HG02981 (cell line): ENCODE measurements around the gene SUFU.
"Not testable (repeated sequence)": the region's sequence is repeated elsewhere in the genome, so short reads cannot be mapped to it uniquely, and the experiment has no call there.

Experiments
- ATAC-seq: cut with Tn5 transposase; IDR thresholded peaks from one replicate; pipeline ENCODE4 v1.9.1; 2021; ENCODE audit warnings: mild to moderate bottlenecking, moderate library complexity; ENCODE audit not compliant: unreplicated experiment

The SUFU gene

GRCh38 chr10:102511583-102512274, 8.0 kb downstream of the SUFU start:
- ATAC-seq, result peak; percentile 65

- ATAC-seq, result no peak
These were observed 10.9 kb downstream of the SUFU start for GRCh38 chr10:102514487-102515311.

GRCh38 chr10:102515724-102516123, 12.0 kb downstream of the SUFU start:
- ATAC-seq, result no peak

GRCh38 chr10:102517553-102517952, 13.8 kb downstream of the SUFU start:
- no peak for ATAC-seq

DNA sequence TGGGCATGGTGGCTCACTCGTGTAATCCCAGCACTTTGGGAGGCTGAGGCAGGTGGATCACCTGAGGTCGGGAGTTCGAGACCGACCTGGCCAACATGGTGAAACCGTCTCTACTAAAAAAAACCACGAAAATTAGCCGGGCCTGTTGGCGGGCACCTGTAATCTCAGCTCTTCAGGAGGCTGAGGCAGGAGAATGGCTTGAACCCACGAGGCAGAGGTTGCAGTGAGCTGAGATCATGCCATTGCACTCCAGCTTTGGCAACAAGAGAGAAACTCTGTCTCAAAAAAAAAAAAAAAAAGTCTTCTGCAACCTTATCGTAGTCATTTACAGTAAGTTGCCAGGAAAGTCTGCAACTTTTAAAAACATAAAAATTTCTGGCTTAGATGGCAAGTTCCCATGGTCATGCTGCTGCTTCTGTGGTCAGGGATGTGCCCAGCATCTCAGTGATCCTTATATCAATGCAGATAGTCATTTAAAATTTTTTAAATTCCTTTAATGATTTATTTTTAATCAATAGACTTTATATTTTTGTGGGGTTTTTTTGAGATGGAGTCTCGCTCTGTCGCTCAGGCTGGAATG, 15.6 kb downstream of the SUFU start:
- ATAC-seq, result no peak

DNA sequence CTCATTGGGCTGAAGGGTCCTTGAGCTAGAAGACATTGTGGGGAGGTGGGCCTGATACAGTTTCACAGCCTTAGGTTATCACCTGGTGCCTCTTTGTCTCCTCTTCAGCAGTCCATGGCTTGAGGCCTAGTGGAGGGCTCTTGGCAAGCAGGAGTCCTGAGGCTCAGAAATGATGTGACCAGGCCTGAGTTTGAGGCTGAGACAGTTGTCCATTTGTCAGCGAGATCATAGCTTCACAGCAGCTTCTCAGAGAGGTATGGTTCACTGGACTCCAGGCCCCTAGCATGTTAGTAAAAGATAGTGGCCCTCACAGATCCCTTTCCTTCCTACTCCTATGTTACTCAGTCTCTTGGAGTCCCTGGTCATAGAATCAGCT, 19.1 kb downstream of the SUFU start:
- no peak for ATAC-seq

GRCh38 chr10:102523250-102524029, 19.7 kb downstream of the SUFU start:
- ATAC-seq, result no peak

DNA sequence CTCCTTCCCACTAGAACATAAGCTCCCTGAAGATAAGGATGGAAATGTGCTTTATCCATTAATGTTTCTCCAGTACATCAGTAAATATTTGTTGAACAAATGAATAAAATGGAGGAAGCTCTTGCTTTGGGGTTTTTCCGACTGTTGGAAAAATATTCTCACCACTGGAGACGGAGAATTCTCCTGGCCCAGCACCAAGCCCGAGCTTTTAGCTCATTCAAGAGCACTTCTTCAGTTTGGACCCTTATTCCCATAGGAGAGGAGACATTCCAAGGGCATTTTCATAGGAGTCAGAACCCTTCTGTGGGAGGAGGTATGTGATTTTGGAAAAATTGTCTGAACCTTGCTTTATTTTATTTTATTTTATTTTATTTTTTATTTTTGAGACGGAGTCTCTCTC, 21.0 kb downstream of the SUFU start:
- no peak for ATAC-seq

DNA sequence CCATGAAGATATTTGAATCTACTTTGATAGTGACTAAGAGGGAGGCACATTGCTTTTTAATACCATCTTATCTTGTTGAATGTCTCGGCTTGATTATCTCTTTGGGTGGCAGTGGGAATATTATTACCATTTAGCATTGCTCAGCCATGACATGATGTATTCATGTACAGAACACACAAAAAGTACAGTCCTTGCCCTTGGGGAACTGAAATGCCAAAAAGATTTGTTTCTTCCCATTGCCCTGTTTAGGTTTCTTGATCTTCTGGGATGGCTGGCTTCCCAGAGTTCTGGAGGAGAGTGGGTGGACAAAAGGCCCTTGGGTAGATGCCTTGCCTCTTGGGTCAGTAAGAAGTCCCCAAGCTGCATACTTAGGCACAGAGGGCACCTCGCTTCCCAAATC, 23.8 kb downstream of the SUFU start:
- no peak for ATAC-seq

DNA sequence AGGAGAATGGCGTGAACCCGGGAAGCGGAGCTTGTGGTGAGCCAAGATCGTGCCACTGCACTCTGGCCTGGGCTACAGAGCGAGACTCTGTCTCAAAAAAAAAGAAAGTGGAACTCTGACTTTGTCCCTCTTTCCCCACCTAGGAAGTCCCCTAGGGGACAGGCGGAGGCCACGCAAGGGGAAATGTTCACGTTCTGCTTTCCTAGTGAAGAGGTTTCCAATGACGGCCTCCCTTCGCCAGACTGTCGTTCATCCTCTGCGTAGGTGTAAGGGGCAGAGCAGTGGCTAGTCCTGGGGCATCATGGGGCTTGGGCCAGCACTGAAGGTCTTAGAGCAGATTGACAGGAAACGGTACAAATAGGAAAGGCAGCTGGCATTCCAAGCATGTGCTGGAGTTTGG, 30.6 kb downstream of the SUFU start:
- no peak for ATAC-seq

GRCh38 chr10:102534966-102535365, 31.2 kb downstream of the SUFU start:
- ATAC-seq, result not testable (repeated sequence)

DNA sequence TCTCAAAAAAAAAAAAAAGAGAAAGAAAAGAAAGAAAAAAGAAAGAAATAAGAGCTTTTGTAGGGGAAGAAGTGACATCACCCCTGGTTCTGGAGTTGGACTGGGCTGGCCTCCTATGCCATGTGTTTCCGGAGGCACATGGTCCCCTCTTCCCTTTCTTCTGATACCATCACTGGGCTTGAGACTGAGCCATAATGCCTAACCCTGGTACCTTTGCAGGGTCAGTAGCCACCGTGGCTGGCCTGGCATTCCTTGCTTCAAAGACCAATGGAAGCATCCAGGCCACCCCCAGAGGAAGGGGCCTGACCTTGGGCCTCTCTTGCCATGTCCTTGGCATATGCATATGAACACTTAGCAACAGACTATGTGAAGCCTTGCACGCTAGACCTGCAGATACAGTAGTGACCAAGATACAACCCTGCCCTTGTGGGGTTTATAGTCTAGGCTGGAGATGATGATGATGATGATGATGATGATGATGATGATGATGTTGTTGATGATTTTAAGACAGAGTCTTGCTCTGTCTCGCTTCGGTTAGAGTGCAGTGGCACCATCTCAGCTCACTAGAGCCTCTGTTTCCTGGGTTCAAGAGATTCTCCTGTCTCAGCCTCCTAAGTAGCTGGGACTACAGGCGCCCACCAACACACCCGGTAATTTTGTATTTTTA, 31.8 kb downstream of the SUFU start:
- no peak for ATAC-seq

GRCh38 chr10:102537367-102537766, 33.6 kb downstream of the SUFU start:
- ATAC-seq, result no peak

DNA sequence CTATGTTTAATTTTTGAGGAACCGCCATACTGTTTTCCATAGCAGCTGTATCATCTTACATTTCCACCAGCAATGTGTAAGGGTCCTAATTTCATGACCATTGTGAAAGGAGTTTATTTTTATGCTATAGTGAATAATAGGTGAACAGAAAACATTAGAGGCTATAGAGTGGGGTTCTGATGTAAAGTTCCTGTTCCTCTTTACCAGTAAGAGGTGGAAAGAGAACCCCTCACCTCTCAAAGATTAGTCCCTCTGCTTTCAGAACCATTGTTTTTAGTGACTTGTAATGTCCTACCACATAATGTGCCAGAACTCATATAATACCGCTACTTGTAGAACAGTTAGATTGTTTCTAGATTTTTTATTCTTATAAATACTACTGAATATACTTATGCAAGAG, 34.2 kb downstream of the SUFU start:
- no peak for ATAC-seq

DNA sequence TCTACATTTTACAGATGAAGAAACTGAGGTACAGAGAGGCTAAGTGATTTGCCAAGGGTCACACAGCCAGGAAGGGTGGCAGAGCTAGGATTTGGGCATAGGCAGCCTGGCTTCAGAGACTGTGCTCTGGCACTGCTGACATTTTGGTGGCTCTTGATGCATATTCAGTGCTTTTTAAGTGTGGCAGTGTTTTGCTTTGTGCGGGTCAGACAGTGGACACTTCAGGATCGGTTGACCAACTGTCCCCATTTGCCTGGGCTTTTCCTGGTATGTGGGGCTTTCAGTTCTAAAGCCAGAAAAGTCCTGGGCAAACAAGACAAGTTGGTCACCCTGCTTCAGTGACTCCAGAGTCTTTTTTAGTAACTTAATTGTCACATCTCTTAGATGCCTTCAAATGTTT, 35.0 kb downstream of the SUFU start:
- no peak for ATAC-seq

- ATAC-seq, result peak; percentile 80
These were observed 36.3 kb downstream of the SUFU start for GRCh38 chr10:102540023-102540422.

GRCh38 chr10:102542800-102543418, 39.1 kb downstream of the SUFU start:
- ATAC-seq, result no peak

- ATAC-seq, result no peak
These were observed 41.6 kb downstream of the SUFU start for GRCh38 chr10:102545265-102545871.

GRCh38 chr10:102545997-102546396, 42.2 kb downstream of the SUFU start:
- ATAC-seq, result no peak
